GM18867 (cell line): ENCODE results near the gene C1orf50.
A peak's percentile ranks its signal among the peaks of the same experiment; 100 is the strongest.
"Not testable (repeated sequence)": the region's sequence is repeated elsewhere in the genome, so short reads cannot be mapped to it uniquely, and the experiment has no call there.

Experiments used
- ATAC-seq: cut with Tn5 transposase; IDR thresholded peaks from one replicate; pipeline ENCODE4 v1.9.1; 2021; ENCODE audit warnings: mild to moderate bottlenecking, moderate library complexity; ENCODE audit not compliant: unreplicated experiment

Gene C1orf50

GRCh38 chr1:42766741-42767509, at the start of gene C1orf50, which contains the start of gene P3H1:
Gene C1orf50, plus strand, starts transcription at chr1:42767249. Its CDS starts 63 bp downstream, at chr1:42767312.
Gene P3H1, minus strand, starts transcription at chr1:42767028. Its CDS starts 57 bp downstream, at chr1:42766971.
- ATAC-seq = peak; percentile 87

GRCh38 chr1:42720868-42721267, 46.2 kb upstream of the C1orf50 start:
- ATAC-seq = no peak

- ATAC-seq = no peak
Observed at GRCh38 chr1:42721926-42722325, 45.1 kb upstream of the C1orf50 start.

- not testable (repeated sequence) for ATAC-seq
Observed at GRCh38 chr1:42722403-42722802, 44.6 kb upstream of the C1orf50 start.

GRCh38 chr1:42723511-42723910, 43.5 kb upstream of the C1orf50 start:
- ATAC-seq = no peak

GRCh38 chr1:42725820-42726219, 41.2 kb upstream of the C1orf50 start:
- not testable (repeated sequence) for ATAC-seq

DNA sequence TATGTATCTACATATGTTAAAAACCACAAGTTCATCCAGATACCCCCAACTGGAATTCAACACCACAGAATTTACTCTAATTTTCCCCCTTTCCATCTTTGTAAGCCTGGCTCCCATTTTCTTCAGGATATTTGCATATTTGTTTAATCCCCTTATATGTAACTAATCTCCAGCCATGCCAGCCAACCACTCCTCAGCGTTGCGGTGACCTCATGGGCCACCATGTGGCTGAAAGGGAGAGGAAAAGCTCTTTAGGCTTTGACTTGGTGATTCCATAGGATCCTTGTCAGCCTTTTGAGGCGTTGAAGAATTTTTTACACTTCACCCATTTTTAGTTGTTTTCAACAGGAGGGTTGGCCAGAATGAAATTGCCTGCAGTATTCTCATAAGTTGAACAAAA, 37.0 kb upstream of the C1orf50 start:
- ATAC-seq = no peak

- ATAC-seq = no peak
Observed at GRCh38 chr1:42730988-42731387, 36.1 kb upstream of the C1orf50 start.

GRCh38 chr1:42731585-42731984, 35.5 kb upstream of the C1orf50 start:
- ATAC-seq = no peak

DNA sequence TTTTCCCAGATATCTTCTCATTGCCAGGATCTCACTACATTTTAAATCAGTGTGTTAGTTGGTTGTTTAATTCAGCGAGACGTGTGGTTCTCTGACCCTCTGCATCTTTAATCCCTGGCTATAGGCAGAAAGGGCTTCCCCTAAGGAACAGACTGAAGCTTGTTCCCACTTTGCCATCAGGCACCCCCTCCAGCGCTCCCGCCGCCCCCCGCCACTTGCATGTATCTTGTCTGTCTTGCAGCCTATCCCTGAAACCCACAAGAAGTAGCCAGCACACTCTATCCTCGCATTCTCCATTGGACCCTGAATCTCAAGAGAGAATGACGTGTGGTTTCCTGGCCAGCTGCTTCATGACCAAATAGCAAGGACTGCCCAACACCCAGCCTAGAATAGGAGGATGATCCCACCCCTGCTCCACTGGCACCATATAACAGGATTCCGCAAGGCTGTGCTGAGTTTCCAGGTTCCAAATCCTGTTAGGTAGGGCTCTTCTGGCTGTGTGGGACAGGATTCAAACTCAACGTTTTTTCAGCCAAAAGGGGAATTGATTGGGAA, 34.8 kb upstream of the C1orf50 start:
- no peak for ATAC-seq

- ATAC-seq = no peak
Observed at GRCh38 chr1:42733415-42734200, 33.4 kb upstream of the C1orf50 start.

- no peak for ATAC-seq
Observed at GRCh38 chr1:42734201-42735035, 32.6 kb upstream of the C1orf50 start.

- ATAC-seq = no peak
Observed at GRCh38 chr1:42735056-42735455, 32.0 kb upstream of the C1orf50 start.

DNA sequence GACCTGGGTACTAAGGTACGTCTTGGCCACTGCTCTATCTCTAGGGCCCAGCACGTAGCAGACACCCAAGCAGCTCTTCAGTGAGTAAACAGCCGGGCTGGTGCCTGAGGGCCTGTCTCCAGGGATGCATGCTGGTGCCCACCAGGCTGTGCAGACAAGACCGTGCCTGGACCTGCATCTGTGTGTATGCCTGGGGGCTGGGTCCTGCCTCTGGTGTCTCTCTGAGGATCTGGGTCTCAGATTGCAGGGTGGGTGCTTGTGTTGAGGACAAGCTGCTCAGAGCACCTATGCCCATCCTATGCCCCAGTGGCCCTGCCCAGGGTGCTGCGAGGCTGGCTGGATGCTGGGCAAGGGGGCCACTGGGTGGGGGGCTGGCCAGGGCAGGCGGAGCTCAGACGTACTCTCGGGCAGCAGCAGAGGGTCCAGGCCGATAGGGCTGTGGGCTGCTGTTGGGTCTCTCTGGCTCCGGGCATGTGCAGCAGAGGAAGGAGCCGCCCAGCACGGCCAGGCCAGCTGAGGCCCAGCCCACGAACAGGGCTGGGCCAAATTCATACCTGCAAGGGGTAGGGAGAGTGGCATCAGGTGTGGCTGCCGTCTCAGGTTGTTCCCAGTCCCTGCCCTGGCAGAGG, 31.5 kb upstream of the C1orf50 start:
- ATAC-seq = no peak

- ATAC-seq = no peak
Observed at GRCh38 chr1:42736152-42736551, 30.9 kb upstream of the C1orf50 start.

DNA sequence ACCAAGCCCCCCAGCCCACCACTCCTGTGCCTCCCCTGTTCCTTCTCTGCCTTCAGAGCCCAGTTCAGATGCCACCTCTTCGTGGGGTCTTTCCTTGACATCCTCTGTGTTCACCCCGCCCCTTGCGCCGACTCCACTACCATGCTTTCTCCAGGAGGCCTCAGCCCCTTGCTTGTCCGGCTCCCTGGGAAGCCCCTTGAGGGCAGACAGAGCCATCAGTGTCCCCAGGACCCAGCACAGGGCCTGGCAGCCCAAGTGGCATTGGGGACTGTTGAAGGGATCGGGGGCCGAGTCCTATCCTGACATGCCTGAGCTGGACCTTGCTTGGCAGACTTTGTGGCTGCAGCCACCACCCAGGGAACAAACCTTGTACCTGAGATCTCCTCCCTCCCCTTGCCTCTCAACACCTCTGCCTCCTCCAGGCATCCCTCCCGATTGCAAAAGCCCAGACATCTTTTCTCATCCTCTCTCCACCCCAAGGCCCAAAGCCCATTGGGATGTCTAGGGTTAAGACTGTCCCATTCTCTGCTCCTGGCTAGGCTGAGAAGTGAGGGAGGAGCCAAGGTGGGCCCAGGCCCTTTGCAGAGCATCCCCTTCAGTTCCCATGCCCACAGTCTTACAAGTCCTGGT, 30.4 kb upstream of the C1orf50 start:
- no peak for ATAC-seq

- no peak for ATAC-seq
Observed at GRCh38 chr1:42737257-42737656, 29.8 kb upstream of the C1orf50 start.

DNA sequence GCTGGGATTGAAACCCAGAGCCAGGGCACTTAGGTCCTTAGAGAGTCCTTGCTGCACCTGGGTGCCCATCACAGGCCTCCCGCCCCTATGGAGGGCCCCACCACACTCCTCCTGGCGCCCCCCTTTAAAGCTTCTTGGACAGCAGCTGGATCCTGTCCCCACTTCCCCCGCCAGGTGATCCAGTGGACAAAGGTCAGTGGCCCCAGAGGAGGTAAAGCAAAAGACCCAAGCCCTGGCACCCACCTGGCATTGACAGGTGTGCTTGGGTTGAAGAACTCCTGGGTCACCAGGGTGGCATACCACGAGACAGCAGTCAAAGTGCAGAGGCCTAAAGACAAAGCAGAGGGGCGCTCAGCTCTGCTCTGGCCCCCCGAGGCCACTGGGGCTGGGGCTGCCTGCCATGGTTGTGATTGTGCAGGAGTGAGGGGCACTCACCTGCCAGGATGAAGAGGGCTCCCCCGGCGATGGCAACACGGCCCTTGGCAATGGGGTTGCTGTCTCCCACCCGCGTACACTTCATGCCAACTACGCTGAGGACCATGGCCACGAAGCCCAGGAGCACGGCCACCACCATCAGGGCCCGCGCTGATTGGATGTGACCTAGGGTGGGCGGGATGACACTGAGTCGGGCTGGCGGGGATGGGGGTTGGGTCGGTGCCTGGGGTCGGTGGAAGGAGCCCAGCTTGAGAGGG, 28.9 kb upstream of the C1orf50 start:
- ATAC-seq = no peak

DNA sequence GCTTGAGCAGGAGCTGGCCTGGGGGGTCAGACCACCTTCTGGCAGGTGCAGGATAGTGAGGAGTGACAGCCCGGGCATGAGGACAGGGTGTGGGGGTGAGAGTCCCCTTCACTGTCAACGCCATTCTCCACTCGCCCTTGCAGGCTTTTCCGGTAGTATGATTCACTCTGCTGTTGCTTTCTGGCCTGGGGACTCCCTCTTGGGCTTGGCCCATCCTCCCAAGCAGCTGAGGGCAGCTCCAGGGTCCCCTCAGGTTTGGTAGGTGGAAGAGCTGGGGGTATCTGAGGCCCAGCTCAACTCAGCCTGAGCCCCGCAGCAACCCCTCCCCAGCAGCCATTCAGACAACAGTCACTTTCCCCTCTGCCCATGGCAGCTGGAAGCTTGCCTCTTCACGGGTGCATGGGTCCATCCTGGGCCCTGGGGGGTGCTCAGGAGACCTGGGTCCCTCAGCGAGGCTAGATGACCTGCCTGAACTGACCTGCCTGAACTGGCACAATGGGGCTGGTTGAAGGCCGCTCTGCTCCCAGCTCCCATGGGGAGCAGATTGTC, 28.3 kb upstream of the C1orf50 start:
- ATAC-seq = no peak
